ACC112 (cell line): ENCODE results near the gene ALX4.

ENCODE experiments used
- H2AFZ ChIP-seq: fragments of 200-600 bp; sonication (generic); one replicate; pipeline ENCODE4 v1.6.0; 2017; ENCODE audit warnings: antibody characterized with exemption, low read length; ENCODE audit not compliant: unreplicated experiment
- H3K27ac ChIP-seq: fragments of 200-600 bp; sonication (generic); 2 replicates; pipeline ENCODE4 v1.5.1; 2014; ENCODE audit warnings: low read depth, mild to moderate bottlenecking, antibody characterized with exemption, low read length, moderate library complexity
- H3K27me3 ChIP-seq: fragments of 200-600 bp; sonication (generic); 2 replicates; pipeline ENCODE4 v1.6.1; 2014; ENCODE audit warnings: mild to moderate bottlenecking, antibody characterized with exemption, low read length, moderate library complexity, mixed read lengths; ENCODE audit not compliant: insufficient read depth
- H3K36me3 ChIP-seq: fragments of 200-600 bp; sonication (generic); 2 replicates; pipeline ENCODE4 v1.6.1; 2016; ENCODE audit warnings: mild to moderate bottlenecking, antibody characterized with exemption, low read length, moderate library complexity, mixed read lengths; ENCODE audit not compliant: insufficient read depth
- H3K4me1 ChIP-seq: fragments of 200-600 bp; sonication (generic); one replicate; pipeline ENCODE4 v1.6.1; 2016; ENCODE audit warnings: low read length, mixed read lengths; ENCODE audit not compliant: insufficient read depth, unreplicated experiment, control insufficient read depth
- H3K4me3 ChIP-seq: fragments of 200-600 bp; sonication (generic); 2 replicates; pipeline ENCODE4 v1.5.1; 2014; ENCODE audit warnings: mild to moderate bottlenecking, low read depth, low read length
- H3K79me2 ChIP-seq: fragments of 200-600 bp; sonication (generic); one replicate; pipeline ENCODE4 v1.6.0; 2016; ENCODE audit warnings: low read length; ENCODE audit not compliant: control insufficient read depth, unreplicated experiment, insufficient read depth

Gene ALX4

GRCh38 chr11:44221456-44221855, 88.5 kb downstream of the ALX4 start:
- no peak overlapping the region for H3K4me3 ChIP-seq
- H3K27ac ChIP-seq: no peak overlapping the region
- H3K79me2 ChIP-seq: no peaks in the 10 kb centered on the region
- no peaks in the 10 kb centered on the region for H3K27me3 ChIP-seq
- H3K36me3 ChIP-seq: no peaks in the 10 kb centered on the region
- H2AFZ ChIP-seq: no peak overlapping the region
- H3K4me1 ChIP-seq: peaks cover 43% of the 10 kb centered on the region

DNA sequence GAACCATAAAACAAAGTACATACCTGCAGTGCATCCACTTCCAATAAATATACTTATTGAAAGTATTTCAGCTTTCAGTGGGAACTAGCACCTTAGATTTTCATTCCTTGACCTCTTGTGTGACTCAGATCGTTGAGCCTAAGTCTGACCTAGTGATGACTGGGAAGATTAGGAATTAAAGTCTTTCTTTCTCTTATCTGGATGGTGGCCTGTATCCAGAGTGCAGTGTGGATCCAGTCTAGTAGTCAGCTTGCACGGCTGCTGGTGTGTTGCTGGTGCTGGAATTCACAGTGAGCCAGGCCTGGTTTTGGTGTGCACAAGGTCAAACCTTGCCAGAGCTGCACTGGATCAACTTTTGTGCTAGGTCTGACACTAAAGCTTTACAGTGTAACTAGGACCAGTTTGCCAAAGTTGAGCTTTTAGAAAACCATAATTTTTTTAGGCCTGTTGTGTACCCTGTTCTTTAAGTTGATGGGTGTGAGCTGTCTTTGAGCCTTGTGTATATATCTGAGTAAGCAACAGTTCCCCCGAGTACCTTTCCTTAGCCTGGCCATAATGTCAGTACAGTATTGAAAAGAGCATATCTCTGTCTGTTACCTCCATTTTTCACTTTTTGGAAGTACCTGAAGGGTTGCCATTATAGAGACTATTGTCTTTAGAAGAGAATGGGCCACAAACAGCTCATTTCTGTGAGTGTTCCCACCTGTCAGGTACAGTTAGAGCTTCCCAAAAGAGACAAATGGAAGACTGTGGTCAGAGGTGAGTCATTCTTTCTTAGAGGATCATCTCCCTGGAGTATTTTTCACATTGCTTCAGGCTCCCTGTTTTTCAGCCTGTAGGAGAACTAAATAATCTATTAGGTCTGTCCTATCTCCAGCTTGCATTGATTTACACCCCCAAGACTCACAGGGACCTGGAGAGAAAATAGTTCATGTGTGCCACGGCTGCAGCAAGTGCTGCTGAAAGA, 89.8 kb downstream of the ALX4 start:
- H3K36me3 ChIP-seq: no peaks in the 10 kb centered on the region
- H3K27me3 ChIP-seq: no peaks in the 10 kb centered on the region
- H3K79me2 ChIP-seq: no peaks in the 10 kb centered on the region

DNA sequence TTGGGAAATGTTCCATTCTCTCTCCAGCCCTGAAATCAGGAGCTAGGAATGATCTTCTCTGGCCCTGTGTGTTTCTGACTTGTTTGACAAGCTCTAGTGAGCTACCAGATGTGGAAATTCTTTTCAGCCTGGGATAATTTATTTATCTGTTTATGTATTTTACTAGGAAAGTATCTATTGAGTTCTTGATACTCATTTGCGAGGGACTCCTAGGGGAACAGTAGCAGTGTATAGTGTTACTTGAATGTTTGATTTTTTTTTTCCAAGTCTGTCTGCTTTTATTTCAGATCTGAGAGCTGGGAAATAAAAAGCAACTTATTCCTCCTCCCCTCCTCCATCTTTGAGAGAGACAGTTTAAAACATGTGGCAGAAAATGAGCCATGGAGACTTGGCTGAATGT, 92.5 kb downstream of the ALX4 start:
- no peaks in the 10 kb centered on the region for H3K36me3 ChIP-seq
- no peak overlapping the region for H3K4me3 ChIP-seq
- H3K27me3 ChIP-seq: no peaks in the 10 kb centered on the region
- no peaks in the 10 kb centered on the region for H3K79me2 ChIP-seq
- no peak overlapping the region for H2AFZ ChIP-seq
- no peak overlapping the region for H3K27ac ChIP-seq
- H3K4me1 ChIP-seq: peaks cover 21% of the 10 kb centered on the region

More for the DNA sequence above, 89.8 kb downstream of the ALX4 start:
- H2AFZ ChIP-seq: no peak overlapping the region
- no peak overlapping the region for H3K27ac ChIP-seq
- no peak overlapping the region for H3K4me3 ChIP-seq
- H3K4me1 ChIP-seq: peaks cover 42% of the 10 kb centered on the region

DNA sequence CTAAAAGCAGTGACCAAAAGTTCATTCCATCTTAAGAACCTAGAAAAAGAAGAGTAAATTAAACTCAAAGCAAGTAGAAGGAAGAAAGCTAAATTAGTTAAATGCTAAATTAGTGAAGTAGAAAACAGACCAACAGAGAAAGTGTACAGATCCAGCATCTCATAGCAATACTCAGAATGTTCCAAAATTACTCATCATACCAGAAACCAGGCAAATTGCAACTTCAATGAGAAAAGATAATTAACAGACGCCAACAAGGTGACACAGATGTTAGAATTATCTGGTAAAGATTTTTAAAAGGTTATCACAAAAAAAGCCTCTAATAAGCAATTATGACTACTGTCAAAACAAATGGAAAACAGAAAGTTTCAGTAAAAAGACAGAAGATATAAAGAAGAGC, 96.8 kb downstream of the ALX4 start:
- Histone ChIP-seq H3K36me3 (peaks cover 9% of the 10 kb centered on the region), H2AFZ (no peak overlapping the region), H3K27me3 (no peaks in the 10 kb centered on the region), H3K79me2 (no peaks in the 10 kb centered on the region), H3K4me1 (peaks cover 21% of the 10 kb centered on the region), H3K4me3 (no peak overlapping the region), H3K27ac (no peak overlapping the region)

GRCh38 chr11:44212128-44212527, 97.8 kb downstream of the ALX4 start:
- H2AFZ ChIP-seq: no peak overlapping the region
- peaks cover 9% of the 10 kb centered on the region for H3K36me3 ChIP-seq
- H3K4me1 ChIP-seq: peaks cover 21% of the 10 kb centered on the region
- no peaks in the 10 kb centered on the region for H3K27me3 ChIP-seq
- H3K4me3 ChIP-seq: no peak overlapping the region
- H3K79me2 ChIP-seq: no peaks in the 10 kb centered on the region
- H3K27ac ChIP-seq: no peak overlapping the region
